Measurements from ENCODE around the gene SYNE1.
"Not testable (repeated sequence)": the region's sequence is repeated elsewhere in the genome, so short reads cannot be mapped to it uniquely, and the experiment has no call there.

Gene SYNE1

GRCh38 chr6:152351110-152351509 lies 286.1 kb downstream of the SYNE1 start:
- Mint-ChIP-seq H3K36me3 (ENCODE audit: low read depth) (no peaks in the 10 kb centered on the region), H3K27me3 (ENCODE audit: low read depth) (no peaks in the 10 kb centered on the region), H3K27ac (no peak overlapping the region), H3K9me3 (no peaks in the 10 kb centered on the region), H3K4me3 (no peak overlapping the region), H3K4me1 (ENCODE audit: low read depth) (no peaks in the 10 kb centered on the region)

DNA sequence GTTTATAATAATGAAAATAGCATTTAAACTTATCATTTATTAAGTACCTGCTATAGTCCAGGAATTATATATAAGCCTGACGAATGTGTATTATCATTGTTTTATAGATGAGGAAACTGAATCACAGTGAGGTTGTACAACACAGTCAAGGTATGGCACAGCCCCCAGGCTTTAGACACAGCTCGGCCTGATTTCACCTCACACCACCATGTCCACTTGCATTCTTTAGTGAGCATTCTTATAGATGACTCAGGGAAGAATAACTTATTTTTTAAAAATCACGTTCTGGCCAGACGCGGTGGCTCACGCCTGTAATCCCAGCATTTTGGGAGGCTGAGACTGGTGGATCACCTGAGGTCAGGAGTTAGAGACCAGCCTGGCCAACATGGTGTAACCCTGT lies 289.0 kb downstream of the SYNE1 start:
- Mint-ChIP-seq H3K9me3 (no peaks in the 10 kb centered on the region), H3K4me1 (ENCODE audit: low read depth) (no peaks in the 10 kb centered on the region), H3K27ac (no peak overlapping the region), H3K27me3 (ENCODE audit: low read depth) (peaks cover 13% of the 10 kb centered on the region), H3K36me3 (ENCODE audit: low read depth) (no peaks in the 10 kb centered on the region), H3K4me3 (no peak overlapping the region)

- H3K4me3 Mint-ChIP-seq = no peak overlapping the region
- H3K27ac Mint-ChIP-seq = no peak overlapping the region
- H3K36me3 Mint-ChIP-seq (ENCODE audit: low read depth) = no peaks in the 10 kb centered on the region
- H3K4me1 Mint-ChIP-seq (ENCODE audit: low read depth) = no peaks in the 10 kb centered on the region
- H3K9me3 Mint-ChIP-seq = no peaks in the 10 kb centered on the region
- peaks cover 34% of the 10 kb centered on the region for H3K27me3 Mint-ChIP-seq (ENCODE audit: low read depth)
Observed at GRCh38 chr6:152343735-152344360, 293.3 kb downstream of the SYNE1 start.

DNA sequence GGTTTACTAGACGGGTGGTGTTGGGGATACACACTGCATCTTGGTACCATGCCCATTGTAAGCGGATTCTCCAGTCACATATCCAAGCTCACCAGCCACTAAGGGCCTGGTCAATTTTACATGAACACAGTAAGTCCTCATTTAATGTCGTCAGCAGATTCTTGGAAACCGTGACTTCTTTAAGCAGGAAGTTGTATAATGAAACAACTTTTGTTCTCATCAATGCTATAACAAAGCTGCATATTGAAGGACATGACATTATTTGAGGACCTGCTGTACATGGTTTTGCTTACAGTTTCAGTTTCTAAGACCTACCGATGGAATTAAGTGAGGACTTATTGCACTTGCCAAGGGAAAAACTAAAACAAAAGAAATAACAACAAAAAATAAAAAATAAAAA lies 295.6 kb downstream of the SYNE1 start:
- no peaks in the 10 kb centered on the region for H3K9me3 Mint-ChIP-seq
- H3K27me3 Mint-ChIP-seq (ENCODE audit: low read depth) = peaks cover 38% of the 10 kb centered on the region

GRCh38 chr6:152338335-152339125 lies 298.6 kb downstream of the SYNE1 start:
- no peak overlapping the region for H3K4me3 Mint-ChIP-seq
- no peak overlapping the region for H3K27ac Mint-ChIP-seq
- H3K9me3 Mint-ChIP-seq = no peaks in the 10 kb centered on the region
- no peaks in the 10 kb centered on the region for H3K36me3 Mint-ChIP-seq (ENCODE audit: low read depth)
- peaks cover 30% of the 10 kb centered on the region for H3K27me3 Mint-ChIP-seq (ENCODE audit: low read depth)
- H3K4me1 Mint-ChIP-seq (ENCODE audit: low read depth) = peaks cover 3% of the 10 kb centered on the region

More for the DNA sequence above, 295.6 kb downstream of the SYNE1 start:
- Mint-ChIP-seq H3K27ac (no peak overlapping the region), H3K4me1 (ENCODE audit: low read depth) (peaks cover 3% of the 10 kb centered on the region), H3K36me3 (ENCODE audit: low read depth) (no peaks in the 10 kb centered on the region), H3K4me3 (no peak overlapping the region)

- H3K27ac Mint-ChIP-seq = no peak overlapping the region
- H3K9me3 Mint-ChIP-seq = no peaks in the 10 kb centered on the region
- no peak overlapping the region for H3K4me3 Mint-ChIP-seq
- peaks cover 11% of the 10 kb centered on the region for H3K27me3 Mint-ChIP-seq (ENCODE audit: low read depth)
- H3K4me1 Mint-ChIP-seq (ENCODE audit: low read depth) = peaks cover 3% of the 10 kb centered on the region
- H3K36me3 Mint-ChIP-seq (ENCODE audit: low read depth) = no peaks in the 10 kb centered on the region
Observed at GRCh38 chr6:152334555-152334954, 302.6 kb downstream of the SYNE1 start.

- no peaks in the 10 kb centered on the region for H3K36me3 Mint-ChIP-seq (ENCODE audit: low read depth)
- no peaks in the 10 kb centered on the region for H3K4me1 Mint-ChIP-seq (ENCODE audit: low read depth)
- H3K27ac Mint-ChIP-seq = no peak overlapping the region
- no peak overlapping the region for H3K4me3 Mint-ChIP-seq
- peaks cover 13% of the 10 kb centered on the region for H3K27me3 Mint-ChIP-seq (ENCODE audit: low read depth)
- H3K9me3 Mint-ChIP-seq = no peaks in the 10 kb centered on the region
Observed at GRCh38 chr6:152330961-152331360, 306.2 kb downstream of the SYNE1 start.

GRCh38 chr6:152329638-152330448 lies 307.3 kb downstream of the SYNE1 start:
- Mint-ChIP-seq H3K9me3 (no peaks in the 10 kb centered on the region), H3K27ac (no peak overlapping the region), H3K4me1 (ENCODE audit: low read depth) (no peaks in the 10 kb centered on the region), H3K4me3 (no peak overlapping the region), H3K27me3 (ENCODE audit: low read depth) (peaks cover 13% of the 10 kb centered on the region), H3K36me3 (ENCODE audit: low read depth) (no peaks in the 10 kb centered on the region)

GRCh38 chr6:152328200-152328599 lies 309.0 kb downstream of the SYNE1 start:
- not testable (repeated sequence) for H3K27me3 Mint-ChIP-seq (ENCODE audit: low read depth); H3K27ac Mint-ChIP-seq; H3K4me1 Mint-ChIP-seq (ENCODE audit: low read depth); H3K36me3 Mint-ChIP-seq (ENCODE audit: low read depth); H3K9me3 Mint-ChIP-seq; H3K4me3 Mint-ChIP-seq

- H3K9me3 Mint-ChIP-seq = no peaks in the 10 kb centered on the region
- H3K4me3 Mint-ChIP-seq = no peak overlapping the region
- no peak overlapping the region for H3K27ac Mint-ChIP-seq
- H3K27me3 Mint-ChIP-seq (ENCODE audit: low read depth) = peaks cover 28% of the 10 kb centered on the region
- H3K4me1 Mint-ChIP-seq (ENCODE audit: low read depth) = no peaks in the 10 kb centered on the region
- H3K36me3 Mint-ChIP-seq (ENCODE audit: low read depth) = no peaks in the 10 kb centered on the region
Observed at GRCh38 chr6:152323376-152323775, 313.8 kb downstream of the SYNE1 start.

GRCh38 chr6:152318278-152318677 lies 318.9 kb downstream of the SYNE1 start:
- Mint-ChIP-seq H3K36me3 (ENCODE audit: low read depth) (no peaks in the 10 kb centered on the region), H3K9me3 (no peaks in the 10 kb centered on the region), H3K27me3 (ENCODE audit: low read depth) (peaks cover 28% of the 10 kb centered on the region), H3K4me1 (ENCODE audit: low read depth) (peaks cover 1% of the 10 kb centered on the region), H3K4me3 (no peak overlapping the region), H3K27ac (no peak overlapping the region)

GRCh38 chr6:152316024-152316423 lies 321.1 kb downstream of the SYNE1 start:
- Mint-ChIP-seq H3K27ac (no peak overlapping the region), H3K27me3 (ENCODE audit: low read depth) (peaks cover 29% of the 10 kb centered on the region), H3K36me3 (ENCODE audit: low read depth) (no peaks in the 10 kb centered on the region), H3K4me1 (ENCODE audit: low read depth) (peaks cover 3% of the 10 kb centered on the region), H3K9me3 (no peaks in the 10 kb centered on the region), H3K4me3 (no peak overlapping the region)

GRCh38 chr6:152314483-152314832 lies 322.7 kb downstream of the SYNE1 start:
- no peak overlapping the region for H3K27ac Mint-ChIP-seq
- no peaks in the 10 kb centered on the region for H3K9me3 Mint-ChIP-seq
- no peaks in the 10 kb centered on the region for H3K36me3 Mint-ChIP-seq (ENCODE audit: low read depth)
- H3K27me3 Mint-ChIP-seq (ENCODE audit: low read depth) = peaks cover 33% of the 10 kb centered on the region
- peaks cover 11% of the 10 kb centered on the region for H3K4me1 Mint-ChIP-seq (ENCODE audit: low read depth)
- H3K4me3 Mint-ChIP-seq = no peak overlapping the region

DNA sequence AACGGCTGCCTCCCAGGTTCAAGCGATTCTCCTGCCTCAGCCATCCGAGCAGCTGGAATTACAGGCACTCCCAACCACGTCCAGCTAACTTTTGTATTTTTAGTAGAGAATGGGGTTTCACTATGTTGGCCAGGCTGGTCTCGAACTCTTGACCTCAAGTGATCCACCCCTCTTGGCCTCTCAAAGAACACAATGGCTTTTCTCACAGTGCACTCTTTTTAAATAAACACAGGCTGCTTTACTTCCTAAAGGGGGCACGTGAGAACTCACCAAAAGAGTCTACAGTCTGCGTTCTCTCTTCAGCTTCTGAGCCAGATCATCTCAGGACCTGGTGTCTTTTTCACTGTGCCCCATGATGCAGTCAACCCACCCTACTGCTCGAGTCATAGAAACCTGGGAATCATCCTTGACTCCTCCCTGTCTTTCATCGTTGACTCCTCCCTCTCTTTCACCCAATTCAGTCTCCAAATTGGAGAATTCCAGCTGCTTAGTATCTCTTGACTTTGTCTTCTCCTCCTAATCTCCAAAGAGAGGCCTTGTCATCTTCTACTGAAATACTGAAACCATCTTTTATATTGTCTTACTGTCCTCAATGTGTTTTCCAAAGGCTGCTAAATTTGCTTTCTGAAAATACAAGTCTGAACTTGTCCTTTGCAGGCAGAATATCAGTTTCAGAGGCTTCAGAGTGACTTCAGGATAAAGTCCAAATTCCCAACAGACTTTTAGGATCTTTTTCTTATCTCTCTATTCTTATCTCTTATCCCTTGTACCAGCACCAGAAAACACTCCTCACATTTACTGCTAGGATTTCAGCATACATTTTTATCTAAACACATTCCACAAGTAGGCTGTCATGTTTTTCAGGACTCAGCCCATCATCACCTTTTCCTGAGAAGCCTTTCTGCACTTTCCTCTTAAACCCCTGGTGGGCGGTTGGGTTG lies 323.4 kb downstream of the SYNE1 start:
- Mint-ChIP-seq H3K4me3 (no peak overlapping the region), H3K4me1 (ENCODE audit: low read depth) (peaks cover 11% of the 10 kb centered on the region), H3K27me3 (ENCODE audit: low read depth) (peaks cover 27% of the 10 kb centered on the region), H3K36me3 (ENCODE audit: low read depth) (no peaks in the 10 kb centered on the region), H3K9me3 (no peaks in the 10 kb centered on the region), H3K27ac (no peak overlapping the region)

Data from T-helper 1 cell treated with Interleukin-12 subunit alpha and Interleukin-12 subunit beta and Interleukin-4 antibody, amounts not matched to agents 30 μg/mL and 1 μg/mL, for 36 hours (primary cell).